Mesodermal cell (in vitro differentiated cells): ENCODE measurements around the gene GUCA1C.

Experiments
- H3K27ac ChIP-seq: 2 replicates; pipeline ENCODE4 v1.7.0; 2013; ENCODE audit warnings: mild to moderate bottlenecking, low read depth, low read length, moderate library complexity; ENCODE audit not compliant: severe bottlenecking
- H3K36me3 ChIP-seq: 2 replicates; pipeline ENCODE4 v1.7.1; 2013; ENCODE audit warnings: mild to moderate bottlenecking, low read length, moderate library complexity; ENCODE audit not compliant: control insufficient read depth, insufficient read depth
- H3K4me1 ChIP-seq: one replicate; pipeline ENCODE4 v1.7.1; 2013; ENCODE audit warnings: mild to moderate bottlenecking, low read length; ENCODE audit not compliant: insufficient read depth, control insufficient read depth, poor library complexity, severe bottlenecking
- H3K4me3 ChIP-seq: 2 replicates; pipeline ENCODE4 v1.7.0; 2013; ENCODE audit warnings: low read length, control low read depth, mild to moderate bottlenecking; ENCODE audit not compliant: insufficient read depth, poor library complexity, severe bottlenecking; ENCODE audit errors: extremely low read depth
- H3K9me3 ChIP-seq: 2 replicates; pipeline ENCODE4 v1.7.1; 2013; ENCODE audit warnings: mild to moderate bottlenecking, low read length, moderate library complexity; ENCODE audit not compliant: control insufficient read depth
- WGBS, 2 experiments: methylation state at CpG; one replicate each; pipeline ENCODE4 v1.1.5; 2013; ENCODE audit warnings: missing lambda C conversion rate in 2 of 2; ENCODE audit not compliant: insufficient coverage in 2 of 2; 5-methylcytosine and 5-hydroxymethylcytosine counted together

Gene GUCA1C

GRCh38 chr3:108909799-108910198 lies 43.9 kb downstream of the GUCA1C start:
- H3K9me3 ChIP-seq, result no peaks in the 10 kb centered on the region
- 90% methylated on average over 5 of the region's 5 CpGs; no CpG with 5 or more reads in 1 of the 2 experiments for WGBS, 2 experiments

GRCh38 chr3:108907194-108907593 lies 46.5 kb downstream of the GUCA1C start:
- no CpG with 5 or more reads among the region's 1 CpG for WGBS, 2 experiments
- Histone ChIP-seq H3K36me3 (no peaks in the 10 kb centered on the region), H3K9me3 (no peaks in the 10 kb centered on the region), H3K4me1 (no peaks in the 10 kb centered on the region), H3K27ac (no peak overlapping the region), H3K4me3 (no peak overlapping the region)

More at GRCh38 chr3:108909799-108910198, 43.9 kb downstream of the GUCA1C start:
- H3K36me3 ChIP-seq, result no peaks in the 10 kb centered on the region
- H3K4me3 ChIP-seq, result no peak overlapping the region
- H3K27ac ChIP-seq, result no peak overlapping the region
- no peaks in the 10 kb centered on the region for H3K4me1 ChIP-seq

DNA sequence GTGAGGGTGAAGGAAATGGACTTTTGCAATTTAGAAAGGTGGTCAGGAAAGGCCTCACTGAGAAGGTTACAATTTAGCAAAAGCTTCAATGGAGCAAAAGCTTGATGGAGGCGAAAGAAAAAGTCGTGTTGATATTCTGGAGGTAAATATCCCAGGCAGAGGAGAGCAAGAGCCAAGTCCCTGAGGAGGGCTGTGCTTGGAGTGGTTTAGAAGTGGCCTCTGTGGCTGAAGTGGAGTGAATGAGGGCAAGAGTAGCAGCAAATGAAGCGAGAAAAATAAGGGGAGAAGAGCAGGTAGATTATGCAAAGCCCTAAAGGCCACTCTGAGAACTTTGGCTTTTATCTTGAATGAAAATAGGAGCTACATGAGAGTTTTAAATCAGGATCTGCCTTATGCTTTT lies 54.1 kb downstream of the GUCA1C start:
- no peak overlapping the region for H3K27ac ChIP-seq
- 74 to 80% methylated on average over 3 of the region's 3 CpGs for WGBS, 2 experiments
- H3K36me3 ChIP-seq, result no peaks in the 10 kb centered on the region
- H3K9me3 ChIP-seq, result no peaks in the 10 kb centered on the region
- H3K4me1 ChIP-seq, result no peaks in the 10 kb centered on the region
- H3K4me3 ChIP-seq, result no peak overlapping the region

- no CpG with 5 or more reads among the region's 3 CpGs for WGBS, 2 experiments
- no peaks in the 10 kb centered on the region for H3K36me3 ChIP-seq
- no peaks in the 10 kb centered on the region for H3K4me1 ChIP-seq
- no peak overlapping the region for H3K27ac ChIP-seq
- H3K9me3 ChIP-seq, result no peaks in the 10 kb centered on the region
- H3K4me3 ChIP-seq, result no peak overlapping the region
These were observed 55.8 kb downstream of the GUCA1C start for GRCh38 chr3:108897883-108898282.

DNA sequence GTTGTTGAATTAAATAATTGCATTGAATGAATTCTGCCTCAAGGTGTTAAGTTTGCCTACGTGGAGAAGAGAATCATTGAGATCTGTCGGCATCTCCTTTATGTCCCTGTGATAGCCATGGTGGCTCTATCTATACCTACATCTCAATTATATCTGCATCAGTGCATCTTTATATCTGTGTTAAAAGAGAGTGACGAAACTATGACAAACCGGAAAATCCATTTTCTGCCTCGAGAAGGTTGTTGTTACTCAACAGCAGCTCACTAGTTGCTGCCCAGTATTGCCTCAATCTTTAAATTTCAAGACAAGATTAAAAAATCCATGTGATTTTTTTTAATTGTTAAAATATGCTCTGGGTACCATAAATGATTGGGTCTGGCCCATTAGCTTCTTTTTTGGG lies 58.7 kb downstream of the GUCA1C start:
- no peaks in the 10 kb centered on the region for H3K4me1 ChIP-seq
- WGBS, 2 experiments, result 77% methylated on average over 2 of the region's 5 CpGs; no CpG with 5 or more reads in 1 of the 2 experiments
- no peak overlapping the region for H3K4me3 ChIP-seq
- H3K9me3 ChIP-seq, result no peaks in the 10 kb centered on the region
- no peaks in the 10 kb centered on the region for H3K36me3 ChIP-seq
- H3K27ac ChIP-seq, result no peak overlapping the region

- H3K4me3 ChIP-seq, result no peak overlapping the region
- no peak overlapping the region for H3K27ac ChIP-seq
- H3K9me3 ChIP-seq, result no peaks in the 10 kb centered on the region
- no peaks in the 10 kb centered on the region for H3K4me1 ChIP-seq
- H3K36me3 ChIP-seq, result no peaks in the 10 kb centered on the region
- 81 to 100% methylated on average over 2 to 3 of the region's 3 CpGs for WGBS, 2 experiments
These were observed 61.8 kb downstream of the GUCA1C start for GRCh38 chr3:108891833-108892232.

GRCh38 chr3:108887777-108888176 lies 65.9 kb downstream of the GUCA1C start:
- H3K4me1 ChIP-seq, result no peaks in the 10 kb centered on the region
- no CpG with 5 or more reads among the region's 2 CpGs for WGBS, 2 experiments
- no peak overlapping the region for H3K4me3 ChIP-seq
- H3K36me3 ChIP-seq, result no peaks in the 10 kb centered on the region
- H3K27ac ChIP-seq, result no peak overlapping the region
- no peaks in the 10 kb centered on the region for H3K9me3 ChIP-seq

DNA sequence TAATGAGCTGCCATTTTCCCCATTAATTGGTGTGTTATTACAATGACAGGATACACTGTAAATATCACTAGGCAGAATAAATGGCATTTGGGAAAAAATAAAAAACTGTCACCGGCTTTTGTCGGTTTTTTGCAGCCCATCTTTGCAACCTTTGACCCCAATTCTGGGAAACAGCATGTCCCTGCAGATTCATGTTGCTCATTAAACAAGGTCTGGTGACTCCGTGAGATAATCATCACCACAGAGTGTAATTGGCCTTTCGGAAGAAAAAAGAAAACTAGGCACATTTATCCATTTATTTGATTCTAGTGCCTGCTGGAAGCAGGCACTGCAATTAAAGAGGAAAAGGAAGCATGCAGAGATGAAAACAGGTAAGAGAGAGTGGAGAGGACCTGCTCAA lies 66.6 kb downstream of the GUCA1C start:
- Histone ChIP-seq H3K4me3 (no peak overlapping the region), H3K4me1 (no peaks in the 10 kb centered on the region), H3K36me3 (no peaks in the 10 kb centered on the region), H3K9me3 (no peaks in the 10 kb centered on the region), H3K27ac (no peak overlapping the region)
- 97% methylated on average over 3 of the region's 4 CpGs for WGBS, 2 experiments

DNA sequence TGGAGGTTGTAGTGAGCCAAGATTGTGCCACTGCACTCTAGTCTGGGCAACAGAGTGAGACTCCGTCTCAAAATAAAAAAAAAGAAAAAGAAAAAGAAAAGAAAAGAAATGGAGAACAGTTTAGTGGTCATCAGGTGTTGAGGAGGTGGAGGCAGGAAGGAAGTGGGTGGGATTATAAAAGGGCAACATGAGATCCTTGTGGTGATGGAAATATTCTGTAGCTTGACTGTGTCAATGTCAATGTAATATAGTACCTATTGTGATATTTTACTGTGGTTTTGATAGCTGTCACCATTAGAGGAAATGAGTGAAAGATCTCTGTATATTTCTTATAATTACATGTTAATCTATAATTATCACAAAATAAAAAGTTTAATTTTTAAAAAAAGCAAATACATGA lies 70.3 kb downstream of the GUCA1C start:
- Histone ChIP-seq H3K36me3 (no peaks in the 10 kb centered on the region), H3K27ac (no peak overlapping the region), H3K9me3 (no peaks in the 10 kb centered on the region), H3K4me1 (no peaks in the 10 kb centered on the region), H3K4me3 (no peak overlapping the region)
- WGBS, 2 experiments, result 67% methylated on average over 1 of the region's 1 CpG; no CpG with 5 or more reads in 1 of the 2 experiments

GRCh38 chr3:108882762-108883161 lies 70.9 kb downstream of the GUCA1C start:
- Histone ChIP-seq H3K4me1 (no peaks in the 10 kb centered on the region), H3K36me3 (no peaks in the 10 kb centered on the region), H3K9me3 (no peaks in the 10 kb centered on the region), H3K4me3 (no peak overlapping the region), H3K27ac (no peak overlapping the region)

DNA sequence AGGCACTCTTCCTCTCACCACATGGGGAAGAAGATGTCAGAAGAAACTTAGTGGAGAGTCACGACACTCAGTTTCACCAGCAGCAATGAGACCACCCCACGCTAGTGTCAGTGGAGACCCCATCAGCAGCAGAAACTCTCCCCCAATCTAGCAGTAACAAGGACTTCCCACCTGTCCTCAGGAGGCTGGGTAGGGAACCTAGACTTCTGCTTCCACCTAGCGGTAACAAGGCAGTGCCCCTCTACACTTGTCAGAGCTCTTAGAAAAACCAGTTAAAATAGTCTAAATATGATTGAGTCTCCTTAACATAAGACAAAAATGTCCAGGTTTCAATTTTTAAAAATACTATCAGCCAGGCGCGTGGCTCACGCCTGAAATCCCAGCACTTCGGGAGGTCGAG lies 73.8 kb downstream of the GUCA1C start:
- no peaks in the 10 kb centered on the region for H3K4me1 ChIP-seq
- no peaks in the 10 kb centered on the region for H3K36me3 ChIP-seq
- H3K9me3 ChIP-seq, result no peaks in the 10 kb centered on the region
- H3K4me3 ChIP-seq, result no peak overlapping the region
- 93 to 100% methylated on average over 2 of the region's 8 CpGs for WGBS, 2 experiments
- no peak overlapping the region for H3K27ac ChIP-seq
